OCI-LY1 (cell line): ENCODE results near the gene FTL.

ENCODE experiments used
- EZH2 ChIP-seq: fragments of 200-600 bp; sonication (generic), shearing (Covaris generic); IDR thresholded peaks from 2 replicates; pipeline ENCODE4 v1.8.0; 2017; ENCODE audit warnings: borderline replicate concordance, mixed run types, mild to moderate bottlenecking, antibody characterized with exemption, low read length, moderate library complexity, mixed read lengths
- TF ChIP-seq, protein P1 (sequence below): fragments of 200-600 bp; sonication (generic), shearing (Covaris generic); IDR thresholded peaks from 2 replicates; pipeline ENCODE4 v1.5.1; 2017; ENCODE audit warnings: mild to moderate bottlenecking, antibody characterized with exemption, low read length, moderate library complexity, mixed read lengths

GRCh38 chr19:48988860-48989259 lies 23.8 kb downstream of the FTL start:
- TF ChIP-seq, protein P1, sequence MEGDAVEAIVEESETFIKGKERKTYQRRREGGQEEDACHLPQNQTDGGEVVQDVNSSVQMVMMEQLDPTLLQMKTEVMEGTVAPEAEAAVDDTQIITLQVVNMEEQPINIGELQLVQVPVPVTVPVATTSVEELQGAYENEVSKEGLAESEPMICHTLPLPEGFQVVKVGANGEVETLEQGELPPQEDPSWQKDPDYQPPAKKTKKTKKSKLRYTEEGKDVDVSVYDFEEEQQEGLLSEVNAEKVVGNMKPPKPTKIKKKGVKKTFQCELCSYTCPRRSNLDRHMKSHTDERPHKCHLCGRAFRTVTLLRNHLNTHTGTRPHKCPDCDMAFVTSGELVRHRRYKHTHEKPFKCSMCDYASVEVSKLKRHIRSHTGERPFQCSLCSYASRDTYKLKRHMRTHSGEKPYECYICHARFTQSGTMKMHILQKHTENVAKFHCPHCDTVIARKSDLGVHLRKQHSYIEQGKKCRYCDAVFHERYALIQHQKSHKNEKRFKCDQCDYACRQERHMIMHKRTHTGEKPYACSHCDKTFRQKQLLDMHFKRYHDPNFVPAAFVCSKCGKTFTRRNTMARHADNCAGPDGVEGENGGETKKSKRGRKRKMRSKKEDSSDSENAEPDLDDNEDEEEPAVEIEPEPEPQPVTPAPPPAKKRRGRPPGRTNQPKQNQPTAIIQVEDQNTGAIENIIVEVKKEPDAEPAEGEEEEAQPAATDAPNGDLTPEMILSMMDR: no peak
- TF ChIP-seq EZH2: no peak
